ENCODE data around the gene MAPRE3.

MAPRE3 gene

GRCh38 chr2:27040282-27040681, 69.8 kb downstream of the MAPRE3 start:
- DNase-seq (ENCODE audit: low read depth) = no peak

GRCh38 chr2:27041752-27042151, 71.3 kb downstream of the MAPRE3 start:
- peak; percentile 63 for DNase-seq (ENCODE audit: low read depth)

- DNase-seq (ENCODE audit: low read depth) = peak; percentile 20
These were observed 71.8 kb downstream of the MAPRE3 start for GRCh38 chr2:27042159-27042661.

GRCh38 chr2:27042985-27043634, 72.7 kb downstream of the MAPRE3 start:
- DNase-seq (ENCODE audit: low read depth) = peak; percentile 61

GRCh38 chr2:27049422-27050280, 79.2 kb downstream of the MAPRE3 start:
- DNase-seq (ENCODE audit: low read depth) = no peak

- peak; percentile 97 for DNase-seq (ENCODE audit: low read depth)
These were observed 80.0 kb downstream of the MAPRE3 start for GRCh38 chr2:27050281-27050995.

GRCh38 chr2:27050996-27051901, 80.8 kb downstream of the MAPRE3 start, which contains the start of gene AGBL5:
TSS of gene AGBL5 (plus strand) at chr2:27051668. CDS start at chr2:27052959, 1,291 bp downstream.
- DNase-seq (ENCODE audit: low read depth) = peak; percentile 92

GRCh38 chr2:27051902-27052645, 81.6 kb downstream of the MAPRE3 start:
- DNase-seq (ENCODE audit: low read depth) = peak; percentile 23

- no peak for DNase-seq (ENCODE audit: low read depth)
These were observed 82.9 kb downstream of the MAPRE3 start for GRCh38 chr2:27053321-27053720.

- no peak for DNase-seq (ENCODE audit: low read depth)
These were observed 83.3 kb downstream of the MAPRE3 start for GRCh38 chr2:27053776-27054175.

- DNase-seq (ENCODE audit: low read depth) = no peak
These were observed 84.3 kb downstream of the MAPRE3 start for GRCh38 chr2:27054721-27055120.

GRCh38 chr2:27057184-27057583, 86.7 kb downstream of the MAPRE3 start:
- DNase-seq (ENCODE audit: low read depth) = no peak

- no peak for DNase-seq (ENCODE audit: low read depth)
These were observed 87.8 kb downstream of the MAPRE3 start for GRCh38 chr2:27058210-27058609.

- DNase-seq (ENCODE audit: low read depth) = no peak
These were observed 88.8 kb downstream of the MAPRE3 start for GRCh38 chr2:27059141-27059820.

GRCh38 chr2:27060323-27060722, 89.9 kb downstream of the MAPRE3 start:
- no peak for DNase-seq (ENCODE audit: low read depth)

GRCh38 chr2:27065128-27065527, 94.7 kb downstream of the MAPRE3 start:
- no peak for DNase-seq (ENCODE audit: low read depth)

- no peak for DNase-seq (ENCODE audit: low read depth)
These were observed 96.9 kb downstream of the MAPRE3 start for GRCh38 chr2:27067385-27067784.

- no peak for DNase-seq (ENCODE audit: low read depth)
These were observed 99.0 kb downstream of the MAPRE3 start for GRCh38 chr2:27069436-27069835.

- DNase-seq (ENCODE audit: low read depth) = no peak
These were observed 99.7 kb downstream of the MAPRE3 start for GRCh38 chr2:27069961-27070618.
